Stimulated activated CD4-positive, alpha-beta T cell treated with anti-CD3 and anti-CD28 coated beads, Interleukin-1b, Interleukin-23, amount 100 ng/mL, for 4 hours (primary cell): ENCODE results near the gene NSMCE1.

Experiments
- DNase-seq, 2 donors: peaks; one replicate each; pipeline ENCODE4 v3.0.0-alpha.2; 2020; ENCODE audit warnings: low read depth in 2 of 2

Gene NSMCE1

GRCh38 chr16:27230562-27231001 is 38.0 kb downstream of the NSMCE1 start:
- DNase-seq: peak in 1 of 2 donors; percentile 43

GRCh38 chr16:27229891-27230470 is 38.6 kb downstream of the NSMCE1 start:
- DNase-seq: no peak

- no peak for DNase-seq
Observed at GRCh38 chr16:27228621-27229501, 39.7 kb downstream of the NSMCE1 start.

GRCh38 chr16:27228045-27228444 is 40.5 kb downstream of the NSMCE1 start:
- no peak for DNase-seq

GRCh38 chr16:27226976-27227705 is 41.4 kb downstream of the NSMCE1 start:
- DNase-seq: no peak

- no peak for DNase-seq
Observed at GRCh38 chr16:27226476-27226875, 42.1 kb downstream of the NSMCE1 start.

- no peak for DNase-seq
Observed at GRCh38 chr16:27225536-27226360, 42.8 kb downstream of the NSMCE1 start.

- DNase-seq: no peak
Observed at GRCh38 chr16:27224741-27225300, 43.8 kb downstream of the NSMCE1 start.

GRCh38 chr16:27224271-27224737 is 44.3 kb downstream of the NSMCE1 start:
- DNase-seq: no peak

DNA sequence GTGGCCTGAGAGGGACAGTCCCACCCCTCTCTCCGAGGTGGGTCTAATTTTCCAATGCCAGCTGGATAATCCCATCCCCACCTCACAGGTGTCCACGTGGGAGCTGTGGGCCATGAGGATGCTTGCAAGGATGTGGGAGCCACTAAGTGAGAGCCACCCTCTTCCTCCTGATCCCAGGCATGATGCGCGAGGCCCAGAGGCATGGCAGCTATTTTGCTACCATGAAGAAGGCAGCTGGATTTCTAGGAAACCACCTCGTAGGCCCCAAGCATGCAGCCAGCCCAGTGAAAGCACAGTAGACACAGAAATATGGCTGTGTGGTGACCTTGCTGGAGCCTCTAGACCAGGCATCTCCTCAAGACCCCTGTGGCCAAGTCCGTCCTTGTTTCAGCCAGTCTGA is 44.9 kb downstream of the NSMCE1 start:
- no peak for DNase-seq

DNA sequence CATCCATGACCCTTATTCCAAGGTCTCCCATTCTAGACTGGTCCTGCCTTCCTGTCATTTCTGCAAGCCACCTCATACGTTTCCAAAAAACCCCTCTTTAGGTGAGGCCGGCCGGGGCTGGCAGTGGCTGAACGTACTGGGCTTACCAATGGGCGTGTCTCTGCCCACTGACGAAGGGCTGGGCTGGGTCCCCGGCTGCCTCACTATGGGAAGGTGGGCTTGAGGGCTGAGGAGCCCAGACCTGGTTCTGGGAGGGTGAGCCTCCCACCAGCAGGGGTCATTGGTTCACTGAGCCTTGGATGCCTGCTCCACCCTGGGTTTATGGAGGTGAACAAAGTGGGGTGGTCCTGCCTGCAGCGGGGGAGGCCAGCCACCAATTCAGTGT is 45.4 kb downstream of the NSMCE1 start:
- no peak for DNase-seq

GRCh38 chr16:27222249-27223225 is 46.0 kb downstream of the NSMCE1 start:
- DNase-seq: no peak

DNA sequence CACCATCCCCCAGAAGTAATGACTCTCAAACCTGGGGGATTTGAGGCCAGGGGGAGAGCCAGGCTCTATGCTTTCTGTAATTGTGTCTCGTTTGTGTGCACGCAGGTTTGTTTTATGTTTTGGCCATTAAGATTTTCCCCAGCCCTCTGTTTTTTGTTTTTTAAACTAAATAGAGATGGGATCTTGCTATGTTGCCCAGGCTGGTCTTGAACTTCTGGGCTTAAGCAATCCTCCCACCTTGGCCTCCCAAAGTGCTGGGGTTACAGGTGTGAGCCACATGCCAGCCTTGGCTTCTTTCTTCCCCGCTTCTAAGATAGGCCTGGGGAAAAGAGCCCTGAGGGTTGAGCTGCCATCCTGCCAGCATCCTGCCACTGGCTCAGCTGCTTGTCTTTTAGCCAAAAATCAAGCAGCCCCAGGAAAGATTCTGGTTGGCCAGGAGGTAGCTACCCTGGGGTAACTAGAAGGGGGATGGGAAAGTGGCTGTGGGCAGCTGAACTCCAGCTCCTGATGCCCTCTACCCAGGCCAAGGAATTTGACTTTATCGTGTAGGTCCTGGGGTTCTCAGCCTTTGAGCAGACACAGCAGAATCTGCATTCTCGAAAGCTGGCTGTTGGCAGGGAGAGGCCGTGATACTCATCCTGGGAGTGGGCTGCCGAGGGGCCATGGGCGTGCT is 46.9 kb downstream of the NSMCE1 start:
- no peak for DNase-seq

DNA sequence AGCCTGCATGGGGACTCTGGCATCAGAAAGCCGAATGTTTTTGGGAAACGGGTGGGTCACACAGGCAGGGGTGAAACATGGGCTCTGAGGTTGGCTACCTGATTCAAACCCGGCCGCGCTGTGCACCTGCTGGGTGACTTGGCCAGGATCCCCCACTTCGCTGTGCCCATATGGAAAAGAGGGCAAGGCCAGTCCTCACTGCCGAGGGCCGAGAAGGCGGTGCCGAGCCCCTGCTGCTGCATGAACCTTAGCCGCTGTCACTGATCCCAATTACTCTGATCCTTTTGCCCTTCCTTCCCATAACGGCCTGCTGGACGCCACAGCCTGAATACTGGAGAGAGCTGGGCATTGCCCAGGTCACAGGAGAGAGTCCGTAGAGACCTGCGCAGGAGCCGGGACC is 47.6 kb downstream of the NSMCE1 start:
- no peak for DNase-seq

GRCh38 chr16:27220527-27220926 is 48.0 kb downstream of the NSMCE1 start:
- DNase-seq: no peak

DNA sequence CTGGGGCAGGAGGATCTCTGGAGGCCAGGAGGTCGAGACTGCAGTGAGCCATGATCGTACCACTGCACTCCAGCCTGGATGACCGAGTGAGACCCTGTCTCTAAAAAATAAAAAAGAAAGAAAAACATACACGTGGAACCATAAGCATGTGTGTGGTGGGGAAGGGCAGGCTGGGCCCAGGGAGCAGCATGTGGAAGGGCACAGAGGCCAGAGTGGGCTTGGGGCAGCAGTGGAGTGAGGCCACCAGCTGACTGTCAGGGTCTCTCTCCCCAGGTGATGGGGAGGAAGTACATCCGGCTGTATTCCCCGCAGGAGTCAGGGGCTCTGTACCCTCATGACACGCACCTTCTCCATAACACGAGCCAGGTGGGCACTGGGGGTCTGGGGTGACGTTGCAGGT is 48.5 kb downstream of the NSMCE1 start:
- no peak for DNase-seq

- DNase-seq: no peak
Observed at GRCh38 chr16:27219161-27219560, 49.4 kb downstream of the NSMCE1 start.

DNA sequence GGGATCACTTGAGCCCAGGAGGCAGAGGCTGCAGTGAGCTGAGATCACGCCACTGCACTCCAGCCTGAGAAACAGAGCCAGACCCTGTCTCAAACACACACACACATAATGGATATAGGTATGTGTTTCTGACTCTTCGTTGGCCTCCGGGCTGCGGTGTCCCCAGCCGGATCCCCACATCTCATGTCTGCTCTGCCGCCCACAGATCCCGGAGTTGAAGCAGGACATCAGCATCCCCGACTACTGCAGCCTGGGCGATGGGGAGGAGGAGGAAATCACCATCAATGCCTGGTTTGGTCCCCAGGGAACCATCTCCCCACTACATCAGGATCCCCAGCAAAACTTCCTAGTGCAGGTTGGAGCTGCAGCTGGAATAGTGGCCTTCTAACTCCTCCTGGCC is 49.8 kb downstream of the NSMCE1 start:
- DNase-seq: no peak

GRCh38 chr16:27217256-27217655 is 51.3 kb downstream of the NSMCE1 start:
- DNase-seq: no peak
